ENCODE measurements around the gene PHACTR1.

Gene PHACTR1

DNA sequence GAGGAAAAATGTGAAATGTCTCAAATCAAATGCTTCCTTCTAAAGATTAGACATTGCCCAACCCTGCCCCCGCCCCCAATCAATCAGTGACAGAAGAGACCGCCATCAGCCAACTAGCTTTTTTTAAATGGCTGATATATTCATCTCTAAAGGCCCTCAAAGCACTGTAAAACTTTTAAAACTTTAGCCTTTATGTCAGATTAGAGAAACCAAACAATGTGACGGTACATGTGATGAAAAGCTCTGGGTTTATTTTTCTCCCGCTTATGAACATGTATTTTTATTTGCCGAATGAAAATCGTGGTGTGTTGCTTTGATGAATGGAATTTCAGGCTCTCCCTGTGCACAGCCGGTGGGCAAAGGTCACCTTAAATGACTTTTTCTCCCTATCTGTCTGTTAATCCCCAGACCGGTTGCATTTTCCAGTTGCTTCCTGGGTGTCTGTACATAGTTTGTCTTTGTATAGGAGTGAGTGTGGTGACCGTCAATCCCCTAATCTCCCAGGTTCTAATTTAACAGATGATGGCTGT lies 573.3 kb downstream of the PHACTR1 start:
- no peak for DNase-seq (ENCODE audit: low spot score)

GRCh38 chr6:13290335-13290734 lies 573.8 kb downstream of the PHACTR1 start:
- no peak for DNase-seq (ENCODE audit: low spot score)

DNA sequence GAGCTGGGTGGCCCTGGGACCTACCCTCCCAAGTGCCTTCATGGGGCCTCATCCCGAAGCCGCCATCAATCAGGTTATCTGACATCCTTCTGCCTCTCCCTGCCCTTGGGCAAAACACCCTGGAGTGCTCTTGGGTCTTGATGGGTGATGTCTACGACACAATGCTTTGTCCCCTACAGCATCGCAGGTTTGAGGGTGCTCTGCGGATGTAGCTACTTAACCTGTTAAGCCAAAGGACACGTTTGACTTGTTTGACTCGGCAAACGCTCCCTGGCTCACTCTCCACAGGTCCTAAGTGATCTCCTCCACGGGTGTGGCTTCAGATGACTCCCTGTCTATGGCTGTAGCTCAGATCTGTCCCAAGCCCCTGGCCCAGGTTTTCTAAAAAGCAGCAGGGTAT lies 576.2 kb downstream of the PHACTR1 start:
- DNase-seq (ENCODE audit: low spot score), result no peak

GRCh38 chr6:13294499-13295069 lies 578.0 kb downstream of the PHACTR1 start:
- no peak for DNase-seq (ENCODE audit: low spot score)

- DNase-seq (ENCODE audit: low spot score), result no peak
Observed at GRCh38 chr6:13295576-13295975, 579.0 kb downstream of the PHACTR1 start.

DNA sequence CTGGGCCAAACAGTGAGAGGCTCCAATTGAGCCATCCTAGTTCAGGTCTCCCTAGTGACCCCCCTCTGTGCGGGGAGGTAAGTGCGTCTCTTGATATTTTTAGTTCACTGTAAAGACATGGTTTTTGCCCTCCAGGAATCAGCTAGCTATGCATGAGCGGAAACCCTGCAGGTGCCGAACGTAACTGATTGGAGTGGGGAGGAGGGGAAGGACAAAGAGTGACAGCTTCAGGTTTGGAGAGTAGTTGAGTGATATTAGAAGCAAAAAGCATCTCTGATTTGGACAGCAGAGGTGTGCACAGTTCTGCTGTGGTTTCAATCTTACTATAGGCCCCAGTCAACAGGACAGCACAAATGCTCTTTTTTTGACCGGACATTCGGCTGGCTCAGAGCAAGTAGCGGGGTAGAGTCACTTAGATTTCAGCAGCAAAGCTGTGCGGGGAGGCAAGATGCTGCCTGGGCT lies 580.0 kb downstream of the PHACTR1 start:
- DNase-seq (ENCODE audit: low spot score), result no peak

DNA sequence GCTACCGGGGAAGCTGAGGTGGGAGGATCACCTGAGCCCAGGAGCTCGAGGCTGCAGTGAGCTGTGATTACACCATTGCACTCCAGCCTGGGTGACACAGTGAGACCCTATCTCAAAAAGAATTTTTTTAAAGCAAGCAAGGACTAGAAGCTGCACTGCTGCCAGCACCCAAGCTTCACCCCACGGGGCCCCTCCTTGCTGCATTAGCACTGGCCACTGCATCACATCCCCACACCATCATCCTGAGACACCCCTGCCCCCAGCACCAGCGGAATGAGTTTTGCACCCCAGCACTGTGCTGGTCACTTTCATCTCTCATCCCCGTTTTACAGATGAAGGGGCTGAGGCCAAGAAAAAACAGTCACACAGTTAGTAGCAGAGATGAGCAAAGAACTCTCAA lies 580.8 kb downstream of the PHACTR1 start:
- no peak for DNase-seq (ENCODE audit: low spot score)

DNA sequence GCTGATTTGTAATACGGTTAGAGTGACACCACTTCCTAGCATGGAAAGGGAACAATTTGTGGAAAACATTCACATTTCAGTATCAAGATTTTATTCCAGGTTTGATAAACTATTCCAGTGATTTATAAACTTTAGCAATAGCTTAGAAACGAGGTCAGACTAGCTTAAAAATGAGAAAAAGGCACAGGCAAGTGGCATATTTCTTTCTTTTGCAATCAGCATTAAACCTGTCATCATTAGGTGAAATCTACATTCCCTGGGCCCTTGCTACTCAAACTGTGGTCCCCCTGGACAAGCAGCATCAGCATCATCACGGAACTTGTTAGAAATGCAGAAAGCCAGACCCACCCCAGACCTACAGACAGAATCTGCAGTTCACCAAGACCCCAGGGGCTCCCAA lies 581.9 kb downstream of the PHACTR1 start:
- no peak for DNase-seq (ENCODE audit: low spot score)

DNA sequence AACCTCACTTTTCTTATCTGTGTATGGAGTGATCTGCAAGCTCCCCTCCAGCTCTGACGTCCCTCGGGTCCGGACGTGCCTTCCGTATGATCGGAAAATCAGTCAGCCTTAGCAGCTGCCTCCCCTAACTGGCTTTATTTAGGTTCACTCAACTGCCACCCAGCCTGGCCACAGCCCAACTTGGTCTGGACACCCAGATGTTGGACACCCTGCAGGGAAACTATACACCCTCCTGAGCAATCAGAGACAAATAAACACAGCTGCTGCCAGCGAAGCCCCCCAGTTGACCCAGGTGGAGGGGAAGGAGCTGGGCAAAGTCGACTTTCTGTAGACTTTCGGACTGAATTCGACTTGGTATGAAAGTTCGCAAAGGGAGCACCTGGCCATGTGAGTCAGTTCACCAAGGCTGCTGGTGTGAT lies 582.8 kb downstream of the PHACTR1 start:
- no peak for DNase-seq (ENCODE audit: low spot score)

- DNase-seq (ENCODE audit: low spot score), result no peak
Observed at GRCh38 chr6:13299918-13300317, 583.4 kb downstream of the PHACTR1 start.

DNA sequence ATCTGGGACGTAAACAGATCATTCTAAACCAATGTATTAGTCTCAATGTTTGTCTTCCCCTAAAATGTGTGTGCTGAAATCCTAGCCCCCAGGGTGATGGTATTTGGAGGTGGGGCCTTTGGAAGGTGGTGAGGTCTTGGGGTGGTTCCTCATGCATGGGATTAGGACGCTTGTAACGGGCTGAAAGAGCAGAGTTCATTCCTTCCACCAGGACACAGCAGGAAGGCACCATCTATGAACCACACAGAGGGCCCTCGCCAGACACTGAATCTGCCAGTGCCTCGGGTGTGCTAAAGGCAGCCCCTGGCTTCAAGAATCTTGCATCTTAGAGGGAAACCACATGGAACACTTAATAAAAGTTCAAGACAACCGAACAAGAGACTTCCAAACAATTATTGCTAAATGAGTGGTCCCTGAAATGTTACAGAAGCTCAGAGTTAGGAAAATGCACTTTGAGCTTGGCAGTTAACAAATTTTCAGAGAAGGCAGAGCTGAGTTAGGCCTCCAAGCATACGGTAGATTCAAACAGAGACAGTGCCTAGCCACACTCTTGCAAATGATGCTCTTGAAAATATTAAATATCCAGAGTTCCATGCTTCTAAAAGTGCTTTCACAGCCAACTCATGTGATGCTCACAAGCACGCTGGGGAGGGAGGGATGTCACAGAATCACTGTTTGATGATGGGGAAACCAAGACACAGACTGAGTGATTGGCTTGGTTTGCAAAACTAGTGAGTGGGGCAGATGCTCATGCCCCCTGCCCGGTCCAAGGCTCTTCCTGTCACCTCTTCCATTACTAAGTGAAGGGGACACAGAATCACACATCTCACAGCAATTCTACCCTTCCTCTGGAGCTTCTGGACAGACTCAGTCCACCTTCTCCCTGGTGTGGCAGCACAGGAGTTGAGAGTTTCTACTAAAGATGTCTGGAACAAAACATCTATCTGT lies 584.4 kb downstream of the PHACTR1 start:
- DNase-seq (ENCODE audit: low spot score), result no peak

GRCh38 chr6:13302291-13302690 lies 585.7 kb downstream of the PHACTR1 start:
- DNase-seq (ENCODE audit: low spot score), result no peak

- DNase-seq (ENCODE audit: low spot score), result peak; percentile 96
Observed at GRCh38 chr6:13302751-13303667, 586.4 kb downstream of the PHACTR1 start.

DNA sequence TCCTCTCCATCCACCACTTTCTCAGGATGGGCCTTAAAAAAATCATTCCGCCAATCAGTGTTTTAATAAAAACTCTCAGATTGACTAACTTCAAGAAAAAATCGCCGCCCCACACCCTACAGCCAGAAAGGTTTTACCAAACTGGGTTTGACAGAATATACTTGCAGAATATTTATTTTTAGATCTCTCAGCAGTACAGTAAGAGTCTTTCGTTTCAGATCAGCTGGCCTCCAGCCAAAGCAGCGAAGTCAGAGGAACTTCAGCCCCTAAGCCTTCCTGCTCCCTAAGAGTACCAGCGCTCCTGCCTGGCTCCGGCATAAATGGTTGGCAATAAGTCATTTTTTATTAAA lies 587.1 kb downstream of the PHACTR1 start:
- DNase-seq (ENCODE audit: low spot score), result peak; percentile 49

DNA sequence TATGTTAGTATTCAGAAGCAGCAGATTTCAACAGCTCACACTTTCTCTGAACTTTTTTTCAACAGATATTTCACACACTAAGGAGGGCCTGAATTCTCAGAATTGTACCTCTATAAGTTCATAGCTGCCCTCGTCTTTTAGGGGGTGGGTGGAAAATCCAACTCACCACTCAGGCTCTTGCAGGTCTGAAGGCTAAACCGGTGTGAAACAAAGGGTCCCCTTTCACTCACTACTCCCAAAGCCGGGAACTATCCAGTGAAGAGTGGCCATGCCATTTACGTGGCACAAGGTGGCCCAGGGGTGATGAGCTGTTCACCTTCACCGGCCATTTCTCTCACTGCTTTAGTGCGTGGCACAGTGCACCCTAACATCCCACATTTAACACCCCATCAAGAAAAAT lies 587.5 kb downstream of the PHACTR1 start:
- no peak for DNase-seq (ENCODE audit: low spot score)

GRCh38 chr6:13304580-13305260 lies 588.2 kb downstream of the PHACTR1 start:
- no peak for DNase-seq (ENCODE audit: low spot score)

GRCh38 chr6:13305288-13305687 lies 588.7 kb downstream of the PHACTR1 start:
- no peak for DNase-seq (ENCODE audit: low spot score)

GRCh38 chr6:13305791-13306190 lies 589.2 kb downstream of the PHACTR1 start:
- no peak for DNase-seq (ENCODE audit: low spot score)

DNA sequence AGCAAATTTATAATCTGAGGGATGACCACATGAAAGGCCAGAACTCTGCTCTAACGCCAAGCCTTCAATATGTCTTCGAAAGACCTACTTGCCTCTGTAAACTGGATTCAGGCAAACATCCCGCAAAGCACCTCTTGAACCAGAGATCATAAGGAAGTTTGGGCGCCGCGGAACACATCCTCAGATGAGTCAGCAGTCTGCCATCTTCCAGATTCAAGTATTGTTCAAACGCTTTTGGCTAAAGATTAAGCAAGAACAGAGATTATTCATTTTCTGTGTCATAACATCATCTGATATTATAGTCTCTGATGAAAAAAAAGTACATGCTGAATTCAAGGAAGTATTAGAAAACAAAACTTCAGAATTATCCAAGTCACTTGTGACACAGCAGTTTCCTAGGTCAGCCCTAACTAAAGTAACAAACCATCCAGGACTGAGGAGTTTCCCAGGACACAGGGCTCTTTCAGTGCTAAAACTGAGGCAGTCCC lies 591.0 kb downstream of the PHACTR1 start:
- no peak for DNase-seq (ENCODE audit: low spot score)

DNA sequence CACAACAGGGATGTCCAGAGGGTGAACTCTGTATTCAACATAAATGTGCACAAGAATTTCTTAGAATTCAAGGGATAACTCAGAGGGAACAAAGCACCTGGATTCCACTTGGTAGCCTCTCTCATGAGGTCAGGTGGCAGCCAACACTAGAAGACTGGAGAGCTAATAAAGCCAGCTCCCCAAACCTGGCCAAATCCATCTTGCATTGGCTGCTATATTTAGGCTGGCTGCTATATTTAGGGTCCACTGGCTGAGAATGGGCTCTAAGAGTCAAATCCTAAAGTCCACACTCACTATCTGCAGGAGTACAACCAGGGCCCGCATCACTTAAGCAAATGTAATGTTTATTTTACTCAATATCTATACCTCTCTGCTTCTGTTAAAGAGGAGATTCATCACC lies 591.8 kb downstream of the PHACTR1 start:
- DNase-seq (ENCODE audit: low spot score), result no peak

- DNase-seq (ENCODE audit: low spot score), result no peak
Observed at GRCh38 chr6:13311155-13311554, 594.6 kb downstream of the PHACTR1 start.
